ENCODE measurements around the gene EPS8L1. TPM values are rescaled to one million over a fixed set of nuclear protein-coding genes. Genes with fewer than 3 reads are reported as not detected.

Gene EPS8L1
- total RNA-seq, 1 donor from 2014 or later: 3.9 TPM

DNA sequence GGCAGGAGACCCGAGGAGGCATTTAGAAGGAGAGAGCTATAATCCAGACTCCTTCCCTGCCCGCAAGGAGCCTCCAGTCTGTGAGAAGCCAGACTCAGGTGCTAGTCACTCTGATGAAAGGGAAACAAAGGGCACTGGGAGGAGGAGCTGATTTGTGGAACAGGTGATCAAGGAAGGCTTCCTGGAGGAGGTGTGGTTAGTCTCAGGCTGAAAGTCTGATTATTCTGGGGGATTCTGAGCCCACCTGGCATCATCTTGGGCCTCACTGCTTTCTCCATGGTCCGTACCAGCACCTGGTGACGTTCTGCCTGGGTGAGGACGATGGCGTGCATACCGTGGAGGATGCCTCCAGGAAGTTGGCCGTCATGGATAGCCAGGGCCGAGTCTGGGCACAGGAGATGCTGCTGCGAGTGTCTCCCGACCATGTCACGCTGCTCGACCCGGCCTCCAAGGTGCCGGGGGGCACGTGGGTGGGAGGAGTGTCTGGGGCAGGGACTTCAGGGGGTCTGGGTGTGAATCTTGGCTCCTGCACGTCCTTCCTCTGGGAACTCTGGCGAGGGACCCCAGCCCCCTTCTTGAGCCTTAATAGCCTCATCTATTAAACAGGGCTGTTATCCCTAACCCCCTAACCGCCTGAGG lies 3.9 kb downstream of the EPS8L1 start:
- no peaks in the 10 kb centered on the region for H3K9me3 Mint-ChIP-seq
- peaks cover 3% of the 10 kb centered on the region for H3K36me3 Mint-ChIP-seq (ENCODE audit: low read depth)
- H3K4me3 Mint-ChIP-seq: peak overlapping the region; percentile 85
- peaks cover 17% of the 10 kb centered on the region for H3K4me1 Mint-ChIP-seq
- no peak for DNase-seq
- intact Hi-C loops (cut with micrococcal nuclease): loop anchor here (2.0 to 5.0 kb wide), 2 partner anchors 37 to 83 kb away; partner anchors contain the start of gene PPP1R12C
- peaks cover 26% of the 10 kb centered on the region for H3K27me3 Mint-ChIP-seq
- H3K27ac Mint-ChIP-seq: peak overlapping the region; percentile 89

DNA sequence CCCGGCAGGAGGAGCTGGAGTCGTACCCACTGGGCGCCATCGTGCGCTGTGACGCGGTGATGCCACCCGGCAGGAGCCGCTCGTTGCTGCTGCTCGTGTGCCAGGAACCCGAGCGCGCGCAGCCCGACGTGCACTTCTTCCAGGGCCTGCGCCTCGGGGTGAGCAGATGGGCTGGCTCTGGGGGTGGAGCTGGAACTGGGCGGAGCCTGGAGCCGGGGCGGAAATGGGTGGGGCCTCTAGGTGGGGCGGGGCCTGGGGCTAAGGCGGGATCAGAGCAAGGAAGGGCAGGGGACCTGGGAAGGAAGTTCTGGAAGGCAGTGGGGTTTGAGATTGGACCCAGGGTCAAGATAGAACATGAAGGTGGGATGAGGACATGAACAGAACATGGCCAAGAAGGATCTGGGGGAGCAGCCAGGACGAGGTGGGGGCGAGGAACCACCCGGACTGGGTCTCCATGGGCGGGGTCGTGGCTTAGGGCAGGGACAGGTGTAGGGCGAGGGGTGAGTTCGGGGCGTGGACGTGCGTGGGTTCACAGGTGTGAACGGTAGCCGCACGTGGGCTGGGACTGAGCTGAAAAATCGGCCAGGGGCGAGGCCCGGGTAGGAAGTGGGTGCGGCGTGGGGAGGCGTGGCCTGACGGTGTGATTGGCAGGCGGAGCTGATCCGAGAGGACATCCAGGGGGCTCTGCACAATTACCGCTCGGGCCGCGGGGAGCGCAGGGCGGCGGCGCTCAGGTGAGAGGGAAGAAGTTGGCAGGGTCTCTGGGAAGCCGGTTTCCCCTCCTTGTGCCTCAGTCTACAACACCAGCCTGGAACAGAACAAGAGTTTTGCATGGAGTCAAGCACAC lies 4.7 kb downstream of the EPS8L1 start:
- Mint-ChIP-seq H3K27me3 (peaks cover 29% of the 10 kb centered on the region), H3K4me1 (peaks cover 17% of the 10 kb centered on the region), H3K9me3 (no peaks in the 10 kb centered on the region), H3K4me3 (peak overlapping the region; percentile 85), H3K27ac (peak overlapping the region; percentile 89), H3K36me3 (ENCODE audit: low read depth) (peaks cover 3% of the 10 kb centered on the region)
- DNase-seq: peak; percentile 93
- intact Hi-C loops (cut with micrococcal nuclease): loop anchor here (2.0 to 5.0 kb wide), 2 partner anchors 36 to 82 kb away; partner anchors contain the start of gene PPP1R12C

DNA sequence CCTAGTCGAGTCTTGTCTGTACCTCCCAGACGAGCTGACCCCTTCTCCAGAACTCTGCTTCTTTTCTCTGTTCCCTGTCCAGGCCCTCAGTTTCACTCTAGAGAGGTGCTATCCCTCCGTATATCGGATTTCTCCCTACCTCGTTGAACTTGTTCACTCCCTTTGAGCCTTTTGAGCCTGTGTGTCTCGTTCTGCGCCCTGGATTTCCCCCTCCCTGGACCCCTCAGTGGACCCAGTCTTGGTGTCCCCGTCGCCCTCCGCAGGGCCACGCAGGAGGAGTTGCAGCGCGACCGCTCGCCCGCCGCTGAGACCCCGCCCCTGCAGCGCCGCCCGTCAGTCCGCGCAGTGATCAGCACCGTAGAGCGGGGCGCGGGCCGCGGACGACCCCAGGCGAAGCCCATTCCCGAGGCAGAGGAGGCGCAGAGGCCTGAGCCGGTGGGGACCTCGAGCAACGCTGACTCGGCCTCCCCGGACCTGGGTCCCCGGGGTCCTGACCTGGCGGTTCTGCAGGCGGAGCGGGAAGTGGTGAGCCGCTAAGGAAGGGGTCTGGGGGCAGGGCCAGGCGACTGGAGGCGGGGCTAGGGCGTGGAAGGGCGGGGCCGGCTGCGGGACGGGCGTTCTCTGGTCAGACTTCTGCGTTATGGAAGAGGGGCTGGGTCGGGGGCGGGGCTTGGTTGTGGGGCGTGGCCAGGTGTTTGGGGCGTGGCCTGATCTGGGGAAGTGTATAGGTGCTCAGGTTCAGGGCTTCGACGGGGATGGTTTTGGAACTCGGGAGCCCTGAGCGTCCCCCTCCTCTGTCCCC lies 5.5 kb downstream of the EPS8L1 start:
- intact Hi-C loops (cut with micrococcal nuclease): loop anchor here (1.0 to 5.0 kb wide), 3 partner anchors 18 to 81 kb away; partner anchors contain the start of genes PPP1R12C and RDH13
- Mint-ChIP-seq H3K27me3 (peaks cover 37% of the 10 kb centered on the region), H3K4me3 (peak overlapping the region; percentile 85), H3K9me3 (no peaks in the 10 kb centered on the region), H3K4me1 (peaks cover 17% of the 10 kb centered on the region), H3K36me3 (ENCODE audit: low read depth) (peaks cover 3% of the 10 kb centered on the region), H3K27ac (peak overlapping the region; percentile 89)
- peak; percentile 98 for DNase-seq

DNA sequence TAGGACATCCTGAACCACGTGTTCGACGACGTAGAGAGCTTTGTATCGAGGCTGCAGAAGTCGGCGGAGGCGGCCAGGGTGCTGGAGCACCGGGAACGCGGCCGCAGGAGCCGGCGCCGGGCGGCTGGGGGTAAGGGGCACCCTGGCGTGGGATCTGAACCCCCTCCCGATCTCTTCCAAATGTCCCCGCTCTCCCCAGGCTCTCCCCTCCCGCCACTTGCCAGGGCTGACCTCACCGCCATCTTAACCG lies 6.0 kb downstream of the EPS8L1 start:
- H3K4me3 Mint-ChIP-seq: peak overlapping the region; percentile 85
- no peak for DNase-seq
- intact Hi-C loops (cut with micrococcal nuclease): loop anchor here (1.0 to 5.0 kb wide), 3 partner anchors 18 to 81 kb away; partner anchors contain the start of genes PPP1R12C and RDH13
- no peak overlapping the region for H3K27ac Mint-ChIP-seq
- H3K27me3 Mint-ChIP-seq: peaks cover 34% of the 10 kb centered on the region
- peaks cover 3% of the 10 kb centered on the region for H3K36me3 Mint-ChIP-seq (ENCODE audit: low read depth)
- H3K4me1 Mint-ChIP-seq: peaks cover 17% of the 10 kb centered on the region
- no peaks in the 10 kb centered on the region for H3K9me3 Mint-ChIP-seq

DNA sequence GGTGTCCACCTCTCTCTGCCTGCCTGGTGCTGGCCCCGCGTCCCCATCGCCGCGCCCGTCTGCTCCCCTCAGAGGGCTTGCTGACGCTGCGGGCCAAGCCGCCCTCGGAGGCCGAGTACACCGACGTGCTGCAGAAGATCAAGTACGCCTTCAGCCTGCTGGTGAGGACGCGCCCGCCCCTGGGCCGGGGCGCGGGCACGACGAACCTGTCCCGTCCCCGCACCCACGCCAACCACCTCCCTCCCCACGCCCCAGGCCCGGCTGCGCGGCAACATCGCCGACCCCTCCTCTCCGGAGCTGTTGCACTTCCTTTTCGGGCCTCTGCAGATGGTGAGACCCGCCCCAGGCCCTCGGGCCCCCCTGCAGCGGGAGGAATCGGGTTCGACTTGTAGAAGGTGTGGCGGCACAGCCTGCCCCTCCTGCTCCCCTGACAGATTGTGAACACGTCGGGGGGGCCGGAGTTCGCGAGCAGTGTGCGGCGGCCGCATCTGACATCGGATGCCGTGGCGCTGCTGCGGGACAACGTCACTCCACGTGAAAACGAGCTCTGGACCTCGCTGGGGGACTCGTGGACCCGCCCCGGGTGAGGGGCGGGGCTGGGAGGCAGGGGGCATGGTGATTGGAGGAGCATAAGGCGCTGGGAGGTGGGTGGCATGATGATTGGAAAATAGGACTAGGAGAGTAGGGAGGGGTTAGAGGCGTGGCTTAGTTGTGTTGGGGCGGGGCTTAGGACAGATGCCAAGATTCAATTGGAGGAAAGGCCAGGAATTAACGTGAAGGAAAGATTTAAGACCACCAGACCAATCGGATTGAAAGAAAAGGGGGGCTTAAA lies 6.6 kb downstream of the EPS8L1 start:
- peak overlapping the region; percentile 85 for H3K4me3 Mint-ChIP-seq
- peak overlapping the region; percentile 29 for H3K27ac Mint-ChIP-seq
- peaks cover 18% of the 10 kb centered on the region for H3K4me1 Mint-ChIP-seq
- peaks cover 3% of the 10 kb centered on the region for H3K36me3 Mint-ChIP-seq (ENCODE audit: low read depth)
- peak; percentile 83 for DNase-seq
- intact Hi-C loops (cut with micrococcal nuclease): loop anchor here (5.0 kb wide), 1 partner anchor 80 kb away; no protein-coding TSS in a partner anchor
- no peaks in the 10 kb centered on the region for H3K9me3 Mint-ChIP-seq
- H3K27me3 Mint-ChIP-seq: peaks cover 37% of the 10 kb centered on the region

DNA sequence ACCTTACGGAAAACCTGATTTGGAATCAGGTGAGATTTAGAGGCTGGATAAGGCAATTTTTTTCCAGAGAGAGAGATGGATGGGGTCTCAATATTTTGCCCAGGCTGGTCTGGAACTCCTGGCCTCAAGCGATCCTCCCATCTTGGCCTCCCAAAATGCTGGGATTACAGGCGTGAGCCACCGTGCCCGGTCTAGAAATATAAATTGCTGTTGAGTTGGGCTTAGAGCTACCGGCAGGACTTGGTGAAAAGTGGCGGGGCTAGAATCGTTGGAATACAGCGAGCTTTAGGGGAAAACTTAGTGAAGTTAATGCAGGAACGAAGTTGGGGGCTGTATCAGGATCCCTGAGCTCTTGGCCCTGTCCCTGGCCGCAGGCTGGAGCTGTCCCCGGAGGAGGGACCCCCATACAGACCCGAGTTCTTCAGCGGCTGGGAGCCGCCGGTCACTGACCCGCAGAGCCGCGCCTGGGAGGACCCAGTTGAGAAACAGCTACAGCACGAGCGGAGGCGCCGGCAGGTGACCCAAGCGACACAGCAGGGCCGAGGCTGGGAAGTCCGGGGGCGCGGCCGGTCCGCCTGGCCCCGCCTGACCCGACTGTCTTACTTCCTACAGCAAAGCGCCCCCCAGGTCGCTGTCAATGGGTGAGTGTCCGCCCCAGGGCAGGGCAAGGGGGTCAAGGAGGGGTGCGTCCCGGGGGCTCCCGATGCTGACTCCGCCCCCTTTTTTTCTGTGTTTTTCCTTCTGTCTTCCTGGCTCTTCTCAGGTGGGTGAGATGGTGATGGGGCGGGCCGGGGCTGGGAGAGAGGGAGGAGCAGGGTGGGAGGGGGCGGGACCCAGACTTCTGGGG lies 7.6 kb downstream of the EPS8L1 start:
- no peaks in the 10 kb centered on the region for H3K9me3 Mint-ChIP-seq
- H3K27me3 Mint-ChIP-seq: peaks cover 45% of the 10 kb centered on the region
- H3K27ac Mint-ChIP-seq: no peak overlapping the region
- intact Hi-C loops (cut with micrococcal nuclease): loop anchor here (5.0 kb wide), 1 partner anchor 79 kb away; no protein-coding TSS in a partner anchor
- H3K36me3 Mint-ChIP-seq (ENCODE audit: low read depth): peaks cover 12% of the 10 kb centered on the region
- DNase-seq: no peak
- H3K4me3 Mint-ChIP-seq: no peak overlapping the region
- peaks cover 25% of the 10 kb centered on the region for H3K4me1 Mint-ChIP-seq

DNA sequence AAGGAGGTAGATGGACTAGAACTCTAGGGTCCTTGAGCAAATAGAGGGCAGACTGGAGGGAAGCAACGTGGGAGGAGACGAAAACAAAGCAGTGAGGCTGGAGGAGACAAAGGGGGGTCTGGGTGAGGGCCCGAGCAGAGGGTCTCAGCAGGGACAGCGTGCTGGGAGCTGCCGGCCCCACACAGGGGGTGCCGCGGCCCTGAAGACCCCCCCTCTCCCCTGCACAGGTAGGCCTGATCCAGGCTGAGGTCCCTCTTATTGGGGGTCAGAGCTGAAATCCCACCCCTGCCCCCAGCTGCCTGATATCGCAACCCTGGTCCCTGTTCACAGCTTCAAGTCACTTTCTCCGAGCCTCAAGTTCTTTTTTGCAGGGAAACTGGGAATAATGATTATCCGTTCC lies 8.7 kb downstream of the EPS8L1 start:
- Mint-ChIP-seq H3K36me3 (ENCODE audit: low read depth) (peaks cover 21% of the 10 kb centered on the region), H3K27ac (no peak overlapping the region), H3K9me3 (no peaks in the 10 kb centered on the region), H3K4me1 (peaks cover 34% of the 10 kb centered on the region), H3K4me3 (peak overlapping the region; percentile 14), H3K27me3 (peaks cover 52% of the 10 kb centered on the region)
- intact Hi-C loops (cut with micrococcal nuclease): loop anchor here (5.0 kb wide), 1 partner anchor 78 kb away; no protein-coding TSS in a partner anchor
- no peak for DNase-seq

DNA sequence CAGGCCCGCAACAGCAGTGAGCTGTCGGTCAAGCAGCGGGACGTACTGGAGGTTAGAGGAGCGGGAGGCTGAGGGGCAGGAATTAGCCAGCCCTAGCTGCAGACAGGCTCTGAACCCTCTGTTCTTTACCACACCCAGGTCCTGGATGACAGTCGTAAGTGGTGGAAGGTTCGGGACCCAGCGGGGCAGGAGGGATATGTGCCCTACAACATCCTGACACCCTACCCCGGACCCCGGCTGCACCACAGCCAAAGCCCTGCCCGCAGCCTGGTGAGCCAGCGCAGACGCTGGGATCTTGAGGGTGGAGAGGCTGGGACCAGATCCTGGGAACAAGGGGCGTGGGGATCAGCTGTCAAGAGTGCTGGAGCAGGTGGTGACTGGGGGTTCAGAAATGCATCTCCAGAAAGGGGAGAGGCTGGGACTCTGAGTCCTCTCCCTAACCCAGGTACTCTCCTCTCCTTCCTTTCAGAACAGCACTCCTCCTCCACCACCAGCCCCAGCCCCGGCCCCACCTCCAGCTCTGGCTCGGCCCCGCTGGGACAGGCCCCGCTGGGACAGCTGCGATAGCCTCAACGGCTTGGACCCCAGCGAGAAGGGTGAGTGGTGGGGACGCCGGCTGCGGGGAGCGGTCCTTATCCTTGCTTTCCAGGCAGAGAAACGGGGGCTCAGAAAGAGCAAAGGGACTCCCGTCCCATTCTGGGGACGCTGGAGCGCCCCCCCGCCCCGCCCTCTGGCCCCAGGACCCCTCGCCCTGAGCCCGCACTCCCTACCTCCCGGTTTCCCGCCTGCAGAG lies 10.4 kb downstream of the EPS8L1 start:
- H3K9me3 Mint-ChIP-seq: no peaks in the 10 kb centered on the region
- H3K27ac Mint-ChIP-seq: no peak overlapping the region
- H3K27me3 Mint-ChIP-seq: peaks cover 52% of the 10 kb centered on the region
- peaks cover 25% of the 10 kb centered on the region for H3K36me3 Mint-ChIP-seq (ENCODE audit: low read depth)
- DNase-seq: no peak
- H3K4me3 Mint-ChIP-seq: no peak overlapping the region
- intact Hi-C loops (cut with micrococcal nuclease): no loop called here
- peaks cover 24% of the 10 kb centered on the region for H3K4me1 Mint-ChIP-seq

DNA sequence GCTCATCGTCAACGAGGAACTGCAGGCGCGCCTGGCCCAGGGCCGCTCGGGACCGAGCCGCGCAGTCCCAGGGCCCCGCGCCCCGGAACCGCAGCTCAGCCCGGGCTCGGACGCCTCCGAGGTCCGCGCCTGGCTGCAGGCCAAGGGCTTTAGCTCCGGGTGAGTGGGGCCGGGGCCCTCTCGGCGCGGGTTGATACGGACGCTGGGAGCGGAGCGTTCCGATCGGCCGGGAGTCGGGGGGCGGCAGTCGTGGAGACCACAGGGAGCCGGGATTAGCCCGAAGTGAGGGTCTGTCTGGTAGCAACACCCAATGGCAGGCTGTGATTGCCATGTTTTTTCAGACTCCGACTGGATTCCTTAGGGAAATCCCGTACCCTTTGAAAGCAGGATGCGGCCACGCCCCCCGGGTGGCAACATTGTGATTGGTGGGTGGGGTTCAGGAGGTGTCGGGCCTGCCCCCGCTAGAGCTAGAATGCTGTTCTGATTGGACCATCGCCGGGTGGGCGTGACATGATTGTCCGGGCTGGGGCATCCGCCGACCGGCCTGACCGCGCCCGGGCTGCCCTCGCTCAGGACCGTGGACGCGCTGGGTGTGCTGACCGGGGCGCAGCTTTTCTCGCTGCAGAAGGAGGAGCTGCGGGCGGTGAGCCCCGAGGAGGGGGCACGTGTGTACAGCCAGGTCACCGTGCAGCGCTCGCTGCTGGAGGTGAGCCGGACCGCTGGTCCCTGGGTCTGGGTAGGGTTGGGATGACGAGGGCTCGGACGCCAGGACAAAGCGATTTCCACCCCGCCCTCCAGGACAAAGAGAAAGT lies 11.3 kb downstream of the EPS8L1 start:
- Mint-ChIP-seq H3K9me3 (no peaks in the 10 kb centered on the region), H3K36me3 (ENCODE audit: low read depth) (peaks cover 25% of the 10 kb centered on the region), H3K27ac (no peak overlapping the region), H3K27me3 (peaks cover 50% of the 10 kb centered on the region), H3K4me3 (peak overlapping the region; percentile 60), H3K4me1 (peaks cover 24% of the 10 kb centered on the region)
- intact Hi-C loops (cut with micrococcal nuclease): no loop called here
- peak; percentile 84 for DNase-seq

DNA sequence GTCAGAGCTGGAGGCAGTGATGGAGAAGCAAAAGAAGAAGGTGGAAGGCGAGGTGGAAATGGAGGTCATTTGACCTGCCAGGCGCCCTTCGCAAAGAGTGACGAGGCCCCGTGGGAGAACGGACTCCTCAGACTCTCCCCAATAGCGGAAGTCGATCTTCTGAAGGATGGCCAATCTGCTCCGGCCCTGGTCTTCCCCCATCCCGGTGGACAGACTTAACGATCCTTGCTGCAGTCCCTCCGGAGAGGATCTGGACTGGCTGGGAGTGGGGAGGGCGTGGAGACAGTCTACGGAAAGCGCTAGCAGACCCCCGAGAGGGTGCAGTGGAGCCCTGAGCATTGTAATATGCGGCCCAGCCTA lies 11.9 kb downstream of the EPS8L1 start:
- H3K4me3 Mint-ChIP-seq: peak overlapping the region; percentile 60
- intact Hi-C loops (cut with micrococcal nuclease): no loop called here
- peaks cover 25% of the 10 kb centered on the region for H3K36me3 Mint-ChIP-seq (ENCODE audit: low read depth)
- DNase-seq: no peak
- H3K4me1 Mint-ChIP-seq: peaks cover 21% of the 10 kb centered on the region
- H3K27me3 Mint-ChIP-seq: peaks cover 46% of the 10 kb centered on the region
- H3K9me3 Mint-ChIP-seq: no peaks in the 10 kb centered on the region
- no peak overlapping the region for H3K27ac Mint-ChIP-seq

DNA sequence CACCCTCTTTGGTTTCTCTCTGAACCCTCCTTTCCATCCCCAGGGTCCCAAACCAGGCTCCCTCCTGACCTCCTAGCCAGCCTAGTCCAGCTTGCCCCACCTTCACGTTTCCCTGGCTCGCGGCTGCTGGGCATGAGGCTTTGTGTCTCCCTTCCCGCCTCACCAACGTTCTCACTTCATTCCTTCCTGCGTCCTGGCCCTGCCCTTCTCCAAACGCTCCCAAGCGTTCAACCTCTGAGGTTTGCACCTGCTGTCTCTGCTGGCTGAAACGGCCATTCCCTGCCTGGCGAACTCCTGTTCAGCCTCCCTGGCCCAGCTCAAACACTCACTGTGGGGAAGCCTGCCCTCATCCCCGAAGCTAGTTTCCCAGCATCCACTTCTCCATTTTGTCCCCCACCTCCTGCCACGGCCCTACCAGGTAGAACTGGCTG lies 12.4 kb downstream of the EPS8L1 start:
- H3K27me3 Mint-ChIP-seq: peaks cover 41% of the 10 kb centered on the region
- H3K4me3 Mint-ChIP-seq: peak overlapping the region; percentile 68
- peaks cover 20% of the 10 kb centered on the region for H3K4me1 Mint-ChIP-seq
- no peak for DNase-seq
- H3K36me3 Mint-ChIP-seq (ENCODE audit: low read depth): peaks cover 25% of the 10 kb centered on the region
- no peaks in the 10 kb centered on the region for H3K9me3 Mint-ChIP-seq
- intact Hi-C loops (cut with micrococcal nuclease): no loop called here
- peak overlapping the region; percentile 36 for H3K27ac Mint-ChIP-seq

Data from activated CD4-positive, alpha-beta T cell treated with anti-CD3 and anti-CD28 coated beads, Interleukin-2, amount 10 ng/mL, durations not matched to agents 24 days and 14 days (primary cell).